Hepatocyte (in vitro differentiated cells): Measurements from ENCODE around the gene CYP3A7.

Source experiments
- EZH2 ChIP-seq: fragments of 200-600 bp; sonication (generic); IDR thresholded peaks from 2 replicates; pipeline ENCODE4 v1.6.1; 2016; ENCODE audit warnings: antibody characterized with exemption, mild to moderate bottlenecking, borderline replicate concordance
- TF ChIP-seq, protein P1 (sequence below): fragments of 200-600 bp; sonication (generic); IDR thresholded peaks from 2 replicates; pipeline ENCODE4 v1.5.1; 2016; ENCODE audit warnings: antibody characterized with exemption, mild to moderate bottlenecking; ENCODE audit not compliant: poor library complexity

DNA sequence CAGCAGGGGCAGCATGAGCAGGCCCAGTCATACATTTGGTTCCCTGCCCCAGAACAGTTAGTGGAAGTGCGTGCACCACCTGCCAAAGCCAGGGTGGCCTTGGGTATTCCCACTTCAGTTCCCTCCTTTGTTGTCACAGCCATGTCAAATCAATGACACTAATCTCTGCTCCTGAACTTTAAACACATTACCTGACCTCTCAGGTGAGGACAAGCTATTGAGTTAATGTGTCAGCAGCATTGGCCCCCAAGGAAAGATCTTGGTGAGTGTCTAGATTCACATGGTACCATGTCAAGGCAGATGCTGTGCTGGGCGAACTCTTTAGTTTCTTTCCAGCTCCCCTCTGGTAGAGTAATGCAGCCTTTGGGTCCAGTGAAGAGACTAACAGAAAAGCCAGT, 57.3 kb downstream of the CYP3A7 start:
- TF ChIP-seq, protein P1, sequence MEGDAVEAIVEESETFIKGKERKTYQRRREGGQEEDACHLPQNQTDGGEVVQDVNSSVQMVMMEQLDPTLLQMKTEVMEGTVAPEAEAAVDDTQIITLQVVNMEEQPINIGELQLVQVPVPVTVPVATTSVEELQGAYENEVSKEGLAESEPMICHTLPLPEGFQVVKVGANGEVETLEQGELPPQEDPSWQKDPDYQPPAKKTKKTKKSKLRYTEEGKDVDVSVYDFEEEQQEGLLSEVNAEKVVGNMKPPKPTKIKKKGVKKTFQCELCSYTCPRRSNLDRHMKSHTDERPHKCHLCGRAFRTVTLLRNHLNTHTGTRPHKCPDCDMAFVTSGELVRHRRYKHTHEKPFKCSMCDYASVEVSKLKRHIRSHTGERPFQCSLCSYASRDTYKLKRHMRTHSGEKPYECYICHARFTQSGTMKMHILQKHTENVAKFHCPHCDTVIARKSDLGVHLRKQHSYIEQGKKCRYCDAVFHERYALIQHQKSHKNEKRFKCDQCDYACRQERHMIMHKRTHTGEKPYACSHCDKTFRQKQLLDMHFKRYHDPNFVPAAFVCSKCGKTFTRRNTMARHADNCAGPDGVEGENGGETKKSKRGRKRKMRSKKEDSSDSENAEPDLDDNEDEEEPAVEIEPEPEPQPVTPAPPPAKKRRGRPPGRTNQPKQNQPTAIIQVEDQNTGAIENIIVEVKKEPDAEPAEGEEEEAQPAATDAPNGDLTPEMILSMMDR: no peak
- no peak for TF ChIP-seq EZH2
